AG09309 (cell line): ENCODE data around the gene WNT11.

Experiments
- DNase-seq: peaks from one replicate; pipeline ENCODE4 v3.0.0-alpha.2; 2010; ENCODE audit warnings: low read depth
- H3K4me3 ChIP-seq: 2 replicates; pipeline ENCODE4 v1.5.1; 2011; ENCODE audit warnings: mild to moderate bottlenecking, low read depth, low read length, moderate library complexity; ENCODE audit not compliant: control insufficient read depth
- TF ChIP-seq, protein P1 (sequence below): IDR thresholded peaks from 2 replicates; pipeline ENCODE4 v1.5.1; 2011; ENCODE audit warnings: mild to moderate bottlenecking, low read depth, low read length, inconsistent platforms; ENCODE audit not compliant: insufficient read depth, control insufficient read depth; ENCODE audit errors: missing control alignments

Gene WNT11

DNA sequence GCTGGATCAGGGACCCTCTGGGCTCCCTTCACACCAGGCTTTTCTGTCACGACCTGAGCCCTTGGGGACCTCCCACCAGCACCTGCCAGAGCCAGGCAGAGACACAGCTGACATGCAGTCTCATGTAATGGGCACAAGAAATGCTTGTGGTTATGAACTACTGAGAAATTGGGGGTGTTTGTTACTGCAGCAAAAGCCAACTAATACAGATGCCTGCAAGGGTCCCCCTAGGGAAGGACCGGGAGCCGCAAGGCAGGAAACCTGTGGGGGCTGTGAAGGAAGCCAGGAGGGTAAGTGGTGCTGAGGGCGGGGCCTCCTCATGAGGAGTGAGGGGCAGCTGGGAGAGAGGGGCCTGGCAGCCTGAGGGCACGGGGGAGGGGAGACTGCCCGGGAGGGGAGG lies 16.6 kb downstream of the WNT11 start:
- H3K4me3 ChIP-seq: no peak overlapping the region
- no peak for DNase-seq
- TF ChIP-seq, protein P1, sequence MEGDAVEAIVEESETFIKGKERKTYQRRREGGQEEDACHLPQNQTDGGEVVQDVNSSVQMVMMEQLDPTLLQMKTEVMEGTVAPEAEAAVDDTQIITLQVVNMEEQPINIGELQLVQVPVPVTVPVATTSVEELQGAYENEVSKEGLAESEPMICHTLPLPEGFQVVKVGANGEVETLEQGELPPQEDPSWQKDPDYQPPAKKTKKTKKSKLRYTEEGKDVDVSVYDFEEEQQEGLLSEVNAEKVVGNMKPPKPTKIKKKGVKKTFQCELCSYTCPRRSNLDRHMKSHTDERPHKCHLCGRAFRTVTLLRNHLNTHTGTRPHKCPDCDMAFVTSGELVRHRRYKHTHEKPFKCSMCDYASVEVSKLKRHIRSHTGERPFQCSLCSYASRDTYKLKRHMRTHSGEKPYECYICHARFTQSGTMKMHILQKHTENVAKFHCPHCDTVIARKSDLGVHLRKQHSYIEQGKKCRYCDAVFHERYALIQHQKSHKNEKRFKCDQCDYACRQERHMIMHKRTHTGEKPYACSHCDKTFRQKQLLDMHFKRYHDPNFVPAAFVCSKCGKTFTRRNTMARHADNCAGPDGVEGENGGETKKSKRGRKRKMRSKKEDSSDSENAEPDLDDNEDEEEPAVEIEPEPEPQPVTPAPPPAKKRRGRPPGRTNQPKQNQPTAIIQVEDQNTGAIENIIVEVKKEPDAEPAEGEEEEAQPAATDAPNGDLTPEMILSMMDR: no peak

DNA sequence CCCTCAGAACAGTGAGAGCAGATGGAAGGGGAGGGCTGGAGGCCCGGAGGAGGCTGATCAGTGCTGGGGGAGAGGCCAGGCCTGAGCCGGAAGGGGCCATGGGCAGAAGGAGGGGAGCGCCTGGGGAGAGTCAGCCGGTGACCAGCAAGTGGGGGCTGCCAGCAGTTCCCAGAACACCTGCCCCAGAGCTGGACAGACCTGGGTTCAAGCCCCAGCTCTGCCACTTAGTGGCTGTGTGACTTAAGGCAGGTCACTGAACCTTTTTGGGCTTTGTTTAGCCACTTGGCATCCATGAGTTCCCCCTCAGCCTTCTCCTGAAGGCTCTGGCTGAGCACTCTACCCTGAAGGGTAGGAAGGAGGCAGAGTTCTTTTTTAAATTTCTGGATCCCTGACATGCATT lies 17.4 kb downstream of the WNT11 start:
- TF ChIP-seq, protein P1: no peak

DNA sequence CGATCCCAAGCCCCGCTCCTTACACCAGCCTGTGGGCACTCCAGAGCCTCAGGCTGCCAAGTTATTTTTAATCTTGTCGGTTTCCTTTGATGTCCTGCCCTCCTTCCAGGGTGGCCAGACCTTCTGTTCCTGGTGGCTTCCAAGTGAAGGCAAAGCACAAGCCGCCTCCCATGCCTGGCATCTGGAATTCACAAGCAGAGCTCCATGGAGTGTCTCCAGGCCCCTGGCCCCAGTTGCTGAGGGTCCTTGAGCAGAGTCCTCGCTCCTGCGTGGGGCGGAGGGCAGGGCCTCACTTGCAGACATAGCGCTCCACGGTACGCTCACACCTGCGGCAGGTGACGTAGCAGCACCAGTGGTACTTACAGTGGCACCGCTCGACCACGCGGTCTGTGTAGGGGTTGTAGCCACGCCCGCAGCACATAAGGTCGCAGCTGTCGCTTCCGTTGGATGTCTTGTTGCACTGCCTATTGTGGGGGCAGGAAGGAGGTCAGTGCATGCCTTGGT lies 19.5 kb downstream of the WNT11 start:
- H3K4me3 ChIP-seq: no peak overlapping the region
- TF ChIP-seq, protein P1: no peak
- no peak for DNase-seq

More for the DNA sequence above, 17.4 kb downstream of the WNT11 start:
- no peak overlapping the region for H3K4me3 ChIP-seq
- no peak for DNase-seq

DNA sequence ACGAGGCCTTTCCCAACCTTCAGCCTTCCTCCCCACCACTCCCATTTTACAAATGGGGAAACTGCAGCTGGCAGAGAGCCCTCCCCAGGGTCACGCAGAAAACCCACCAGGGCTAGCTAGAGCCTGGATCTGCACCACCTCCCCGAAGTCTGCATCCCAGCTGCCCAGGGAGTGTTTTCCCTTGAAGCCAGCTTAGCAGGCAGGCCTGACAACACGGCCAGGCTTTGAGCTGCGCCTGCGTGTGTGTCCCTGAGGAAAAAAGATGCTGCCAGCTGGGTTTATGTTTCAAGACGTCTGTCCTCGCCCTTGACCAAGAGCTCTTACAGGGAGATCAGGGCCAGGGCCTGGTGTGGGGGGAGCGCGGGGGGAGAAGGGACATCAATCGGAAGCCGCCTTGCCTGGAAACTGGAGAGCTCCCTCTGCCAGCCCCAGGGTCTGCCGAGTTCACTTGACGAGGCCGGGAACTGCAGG lies 20.3 kb downstream of the WNT11 start:
- TF ChIP-seq, protein P1: no peak
- no peak overlapping the region for H3K4me3 ChIP-seq
- DNase-seq: no peak

DNA sequence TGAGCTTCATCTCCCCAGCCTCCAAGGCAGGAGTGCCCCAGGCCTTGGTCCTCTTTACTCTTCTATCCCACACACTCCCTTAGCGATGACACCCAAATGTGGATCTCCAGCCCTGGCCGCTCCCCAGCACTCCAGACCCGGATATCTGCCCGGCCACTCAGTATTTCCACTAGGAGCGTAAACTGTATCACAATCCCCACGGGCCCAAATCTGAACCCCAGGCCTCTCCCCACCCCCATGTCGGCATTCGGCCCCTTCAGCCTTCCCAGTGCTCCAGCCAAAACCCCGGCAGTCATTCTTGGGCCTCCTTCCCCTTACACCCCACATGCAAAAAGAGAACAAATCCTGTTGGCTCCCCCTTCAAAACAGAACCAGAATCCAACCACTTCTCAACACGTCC lies 20.8 kb downstream of the WNT11 start:
- DNase-seq: no peak
- TF ChIP-seq, protein P1: no peak
- no peak overlapping the region for H3K4me3 ChIP-seq

DNA sequence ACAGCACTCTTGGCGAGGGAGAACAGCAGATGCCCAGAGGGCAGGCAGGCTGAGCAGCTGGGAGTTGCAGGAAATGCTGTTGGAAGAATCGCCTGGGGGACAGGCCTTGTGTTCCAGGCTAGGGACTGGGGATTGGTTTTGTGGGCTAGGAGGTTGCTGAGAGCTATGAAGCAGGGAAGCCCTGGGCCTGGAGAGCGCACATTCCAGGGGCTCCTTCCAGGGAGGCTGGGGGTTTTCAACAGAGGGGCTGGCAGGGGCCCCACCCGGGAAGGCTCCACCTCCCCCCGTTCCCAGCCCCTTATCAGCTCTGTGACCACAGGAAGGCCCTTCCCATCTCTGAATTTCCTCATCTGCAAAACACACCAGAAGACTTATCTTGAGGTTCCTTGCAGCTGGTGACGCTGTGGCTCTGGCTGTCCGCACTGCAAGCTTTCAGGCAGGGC lies 21.7 kb downstream of the WNT11 start:
- DNase-seq: no peak
- TF ChIP-seq, protein P1: no peak
- no peak overlapping the region for H3K4me3 ChIP-seq

DNA sequence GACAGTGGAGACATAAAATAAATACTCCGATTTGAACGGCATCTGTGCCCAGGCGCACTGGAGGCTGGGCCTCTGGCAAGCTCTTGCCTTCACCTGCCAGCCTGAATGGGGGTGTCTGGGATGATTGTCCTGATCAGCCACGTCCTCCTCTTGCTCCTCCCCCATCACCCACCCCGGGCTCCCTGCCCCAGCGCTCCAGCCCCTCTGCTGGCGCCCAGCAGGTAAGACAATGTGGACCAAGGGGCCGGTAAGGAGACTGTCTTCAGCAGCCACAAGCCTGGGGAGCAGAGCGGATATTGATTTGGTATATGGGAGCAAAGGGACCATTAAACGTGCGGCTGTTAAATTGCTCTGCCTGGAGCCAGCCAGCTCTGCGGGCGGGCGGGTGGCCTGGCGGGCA lies 24.9 kb downstream of the WNT11 start:
- TF ChIP-seq, protein P1: no peak
- no peak overlapping the region for H3K4me3 ChIP-seq
- no peak for DNase-seq
